Kidney (tissue), 14 donors: ENCODE data around the gene PIEZO2. TPM values are rescaled to one million over a fixed set of nuclear protein-coding genes. Genes with fewer than 3 reads are reported as not detected.
"Not testable (repeated sequence)": the region's sequence is repeated elsewhere in the genome, so short reads cannot be mapped to it uniquely, and the experiment has no call there.

Experiments
- DNase-seq, 5 donors: peaks; one replicate each; pipeline ENCODE4 v3.0.0-alpha.2; 2013 to 2020
- FAIRE-seq: peaks from 2 replicates; lab custom pipeline; 2012; peaks lifted over from hg19 to GRCh38; lab: Jason Lieb, UNC
- H3K27ac ChIP-seq, 2 donors: one replicate each; pipeline ENCODE4 v1.7.0; 2013; ENCODE audit warnings: low read depth in 2 of 2, low read length in 2 of 2, inconsistent platforms in 1 of 2
- H3K27me3 ChIP-seq: one replicate; pipeline ENCODE4 v1.7.1; 2013; ENCODE audit warnings: low read length, inconsistent platforms; ENCODE audit not compliant: control insufficient read depth, insufficient read depth
- H3K36me3 ChIP-seq, 3 donors: one replicate each; pipeline versions ENCODE4 v1.7.0 to v1.7.1; 2013; ENCODE audit warnings: low read length in 3 of 3, control low read depth in 1 of 3, inconsistent platforms in 1 of 3; ENCODE audit not compliant: insufficient read depth in 3 of 3, control insufficient read depth in 2 of 3
- H3K4me1 ChIP-seq, 3 donors: one replicate each; pipeline versions ENCODE4 v1.7.0 to v1.7.1; 2013; ENCODE audit warnings: low read length in 3 of 3, inconsistent platforms in 1 of 3, low read depth in 1 of 3; ENCODE audit not compliant: control insufficient read depth in 2 of 3, insufficient read depth in 2 of 3
- H3K4me3 ChIP-seq, 3 donors: one replicate each; pipeline versions ENCODE4 v1.7.0 to v1.8.1; 2013; ENCODE audit warnings: low read length in 3 of 3, control low read depth in 1 of 3, inconsistent platforms in 1 of 3
- H3K9ac ChIP-seq, 3 donors: one replicate each; pipeline versions ENCODE4 v1.7.0 to v1.7.1; 2013; ENCODE audit warnings: low read length in 3 of 3, control low read depth in 1 of 3, inconsistent platforms in 1 of 3
- H3K9me3 ChIP-seq, 3 donors: one replicate each; pipeline versions ENCODE4 v1.7.0 to v1.7.1; 2013; ENCODE audit warnings: low read length in 3 of 3, control low read depth in 1 of 3, inconsistent platforms in 1 of 3; ENCODE audit not compliant: control insufficient read depth in 2 of 3, insufficient read depth in 1 of 3
- CTCF ChIP-seq: IDR thresholded peaks from 3 replicates; pipeline ENCODE4 v1.5.1; 2012; ENCODE audit warnings: mild to moderate bottlenecking, moderate library complexity, borderline replicate concordance; ENCODE audit not compliant: insufficient read depth; ENCODE audit errors: extremely low read depth
- intact Hi-C: fragments of 100-400 bp; cut with DNase I; formaldehyde crosslinking; loops from one replicate; pipeline ENCODE4 v1.11.1; 2022
- polyA plus RNA-seq: library from polyadenylated mRNA; stranded (reverse); fragments of 350-450 nt; fragmentation: Illumina TruSeq; extraction: RNeasy Lipid Tissue Mini Kit (QIAGEN cat#74804); gene quantifications from one replicate; pipeline ENCODE4 v1.2.3, GENCODE V29; 2014; ENCODE audit warnings: low read depth, low replicate concordance; ENCODE audit not compliant: insufficient read depth
- total RNA-seq: library from RNA; stranded (reverse); fragmentation: NEBNext Ultra II Directional; extraction: Animal tissue kit (Norgen Biotek cat#: 25700); gene quantifications from one replicate; pipeline ENCODE4 v1.2.1, GENCODE V29; 2021
- donor health status: control.
- donor health status: control.
- donor health status: control.
- donor health status: control.
- donor health status: control.
- donor health status: DM: yes; HTN: yes; CAD: no.
- donor health status: Normal renal cell carcinoma (clear cell type).

The PIEZO2 gene
- total and polyA plus RNA-seq, 2 donors from 2014 or later = 1.1 to 4.1 TPM

- DNase-seq (no peak), FAIRE-seq (no peak)
- no peak overlapping the region for H3K4me3 ChIP-seq
- no peaks in the 10 kb centered on the region for H3K27me3 ChIP-seq
- no peaks in the 10 kb centered on the region for H3K36me3 ChIP-seq
- H3K9me3 ChIP-seq = no peaks in the 10 kb centered on the region
- H3K27ac ChIP-seq = no peak overlapping the region
- H3K9ac ChIP-seq = no peak overlapping the region
- no peak for TF ChIP-seq CTCF
- no peaks in the 10 kb centered on the region for H3K4me1 ChIP-seq
- intact Hi-C loops = no loop called here
Observed at GRCh38 chr18:11175266-11175979, 26.1 kb upstream of the PIEZO2 start.

- H3K27ac ChIP-seq, H3K27me3 ChIP-seq, H3K4me3 ChIP-seq, DNase-seq, H3K36me3 ChIP-seq, H3K4me1 ChIP-seq, FAIRE-seq, H3K9ac ChIP-seq, intact Hi-C loops, H3K9me3 ChIP-seq: not testable (repeated sequence)
Observed at GRCh38 chr18:11174179-11174578, 24.8 kb upstream of the PIEZO2 start.

GRCh38 chr18:11167778-11168177 lies 18.4 kb upstream of the PIEZO2 start:
- TF ChIP-seq CTCF = no peak
- Histone ChIP-seq H3K27ac (no peak overlapping the region), H3K4me1 (no peaks in the 10 kb centered on the region), H3K9ac (no peak overlapping the region), H3K27me3 (no peaks in the 10 kb centered on the region), H3K9me3 (no peaks in the 10 kb centered on the region), H3K36me3 (no peaks in the 10 kb centered on the region), H3K4me3 (no peak overlapping the region)
- FAIRE-seq = no peak
- intact Hi-C loops = no loop called here
- DNase-seq = no peak

- intact Hi-C loops = no loop called here
- Histone ChIP-seq H3K9me3 (no peaks in the 10 kb centered on the region), H3K9ac (no peak overlapping the region), H3K4me3 (no peak overlapping the region), H3K36me3 (no peaks in the 10 kb centered on the region), H3K27ac (no peak overlapping the region), H3K4me1 (no peaks in the 10 kb centered on the region), H3K27me3 (no peaks in the 10 kb centered on the region)
- FAIRE-seq (no peak), DNase-seq (no peak)
- TF ChIP-seq CTCF = no peak
Observed at GRCh38 chr18:11165952-11166351, 16.6 kb upstream of the PIEZO2 start.
